Stimulated activated CD4-positive, alpha-beta T cell treated with anti-CD3 and anti-CD28 coated beads, Interleukin-12 subunit alpha, Interleukin-12 subunit beta, amount 100 ng/mL, for 24 hours (primary cell): Measurements from ENCODE around the gene AMOT.
A peak's percentile ranks its signal among the peaks of the same experiment; 100 is the strongest.

ENCODE experiments used
- DNase-seq, 2 experiments: peaks; one replicate each; pipeline ENCODE4 v3.0.0-alpha.2; 2020; ENCODE audit warnings: low read depth in 2 of 2

Gene AMOT

DNA sequence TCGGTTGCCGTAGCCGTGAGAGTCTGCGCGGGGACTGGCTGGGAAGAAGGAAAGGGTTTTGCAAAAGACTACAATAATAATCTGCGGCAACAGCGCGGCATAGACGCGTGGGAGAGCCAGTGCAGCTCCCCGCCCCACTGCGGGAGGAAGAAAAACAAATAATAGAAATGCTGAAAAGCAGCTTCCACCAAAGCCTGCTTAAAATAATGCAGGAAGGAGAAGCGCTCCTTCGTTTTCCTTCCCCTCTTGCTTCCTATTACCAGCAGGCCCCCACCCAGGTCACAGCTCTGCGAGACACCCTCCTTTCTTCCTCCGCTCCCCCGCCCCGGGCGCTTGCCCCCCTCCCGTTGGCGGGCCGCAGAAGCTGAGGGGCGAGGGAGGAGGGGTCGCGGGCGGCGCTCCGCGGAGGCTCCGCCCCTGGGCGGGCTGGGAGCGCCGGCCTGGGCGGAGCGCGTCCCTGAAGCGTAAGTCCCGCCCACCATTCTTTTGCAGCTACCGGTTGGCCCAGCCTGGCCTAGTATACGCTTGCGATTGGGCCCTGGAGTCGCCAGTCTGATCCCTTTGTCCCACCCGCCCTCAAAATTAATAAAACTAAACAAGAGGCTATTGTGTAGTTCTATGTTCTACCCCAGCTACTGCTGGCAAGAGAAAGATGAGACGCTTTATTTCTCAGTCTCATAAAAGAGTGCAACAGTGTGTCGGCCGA, 636 bp upstream of the AMOT start:
- DNase-seq: peak; percentile 33 to 56

DNA sequence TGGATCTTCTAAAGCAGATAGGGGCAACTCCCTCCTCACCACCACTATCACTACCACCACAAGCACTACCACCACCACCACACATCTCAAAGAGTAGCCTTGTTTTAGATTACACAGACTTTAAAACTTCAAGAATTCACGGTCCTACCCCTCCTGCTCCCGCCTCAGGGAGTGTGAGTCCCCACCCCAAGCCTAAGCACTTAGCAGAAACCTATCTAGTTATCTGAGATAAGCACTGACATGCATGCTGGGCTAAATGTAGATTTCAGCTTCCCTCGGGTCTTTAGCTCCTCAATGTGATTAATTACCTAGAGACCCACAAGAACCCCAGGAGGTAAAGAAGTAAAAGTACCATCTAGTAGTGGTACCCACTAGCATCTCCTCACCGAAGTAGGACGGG, 775 bp downstream of the AMOT start:
- DNase-seq: no peak

GRCh38 chrX:112837531-112837930, 3.1 kb downstream of the AMOT start:
- no peak for DNase-seq

- DNase-seq: no peak
Observed at GRCh38 chrX:112835019-112835418, 5.6 kb downstream of the AMOT start.

- no peak for DNase-seq
Observed at GRCh38 chrX:112834031-112834845, 6.4 kb downstream of the AMOT start.

- no peak for DNase-seq
Observed at GRCh38 chrX:112832481-112833095, 8.0 kb downstream of the AMOT start.

- DNase-seq: no peak
Observed at GRCh38 chrX:112830540-112830939, 10.1 kb downstream of the AMOT start.

- no peak for DNase-seq
Observed at GRCh38 chrX:112827292-112827903, 13.2 kb downstream of the AMOT start.

DNA sequence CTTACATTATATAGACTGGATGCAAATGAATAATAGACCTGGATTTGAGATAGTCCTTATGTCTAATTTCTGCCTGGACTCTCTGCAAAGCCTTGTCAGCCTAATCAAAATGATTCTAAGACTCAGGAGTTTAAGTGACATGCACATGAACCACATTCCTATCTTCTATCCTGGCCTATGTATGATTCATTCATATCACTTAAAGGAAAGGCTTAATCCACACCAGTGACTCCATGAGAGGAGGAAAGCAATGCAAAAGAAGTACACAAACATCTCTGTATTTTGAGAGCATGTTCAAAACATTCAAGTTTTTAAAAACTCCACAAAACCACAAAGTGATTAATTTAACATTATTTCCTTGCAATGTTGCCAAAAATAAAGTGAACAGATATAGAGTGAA, 14.6 kb downstream of the AMOT start:
- DNase-seq: no peak

- DNase-seq: no peak
Observed at GRCh38 chrX:112822892-112823291, 17.7 kb downstream of the AMOT start.

DNA sequence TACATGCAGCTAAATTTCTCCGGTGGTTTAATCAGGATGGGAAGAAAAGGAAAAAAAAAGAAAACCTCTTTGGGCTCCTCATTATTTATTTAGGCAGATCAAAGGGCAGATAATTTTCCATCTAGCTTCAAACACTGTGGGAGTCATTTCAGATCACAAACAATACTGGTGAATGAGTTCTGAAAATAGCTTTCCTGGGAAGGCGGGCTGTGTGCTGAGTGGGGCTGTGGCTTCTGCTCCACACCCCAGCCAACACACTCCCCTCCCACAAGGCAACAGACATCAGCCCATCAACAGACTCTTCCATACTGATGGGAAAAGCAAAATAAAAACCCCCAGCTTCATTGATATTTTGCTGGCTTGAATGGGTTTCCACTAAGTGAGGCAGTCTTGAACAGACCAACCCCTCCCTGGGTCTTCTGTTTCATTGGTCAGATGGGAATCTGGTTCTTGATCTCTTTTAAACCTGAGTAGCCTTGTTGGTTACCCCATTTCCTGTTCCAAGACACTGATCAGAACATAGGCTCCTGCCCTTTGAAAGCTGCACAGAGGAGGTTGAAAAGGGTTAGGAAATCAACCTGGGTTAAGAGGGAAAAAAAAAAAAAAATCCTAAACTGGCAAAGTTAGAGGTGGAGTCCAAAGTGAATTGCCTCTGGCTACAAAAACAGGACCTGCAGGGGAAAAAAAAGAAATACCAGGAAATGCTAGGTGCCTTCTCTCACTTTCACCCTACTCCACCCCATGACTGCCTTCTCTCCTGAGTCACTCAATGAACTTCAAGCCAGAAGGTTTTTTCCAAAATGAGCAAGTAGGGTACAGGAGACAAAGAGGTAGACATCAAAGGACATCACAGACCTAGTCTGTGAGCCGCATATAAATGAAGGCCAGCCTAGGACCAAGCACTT, 20.0 kb downstream of the AMOT start:
- no peak for DNase-seq

DNA sequence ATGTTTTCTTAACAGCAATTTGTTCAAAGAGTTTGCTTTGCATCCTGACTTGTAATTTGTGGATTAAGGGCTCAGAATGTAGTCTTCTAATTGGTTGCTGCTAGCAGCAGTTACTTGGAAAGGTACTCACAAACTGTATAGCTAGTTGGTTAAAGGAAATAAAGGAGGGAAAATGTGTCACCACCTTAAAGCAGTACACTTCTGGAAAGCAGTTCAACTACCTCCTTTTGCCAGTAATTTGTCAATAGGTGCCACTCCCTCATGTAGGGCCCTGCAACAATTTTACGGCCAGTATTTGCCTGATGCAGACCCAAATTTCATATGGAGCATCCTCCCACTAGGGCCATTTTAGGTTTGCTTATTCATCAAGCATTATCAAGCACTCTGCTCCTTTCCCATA, 20.8 kb downstream of the AMOT start:
- DNase-seq: no peak

DNA sequence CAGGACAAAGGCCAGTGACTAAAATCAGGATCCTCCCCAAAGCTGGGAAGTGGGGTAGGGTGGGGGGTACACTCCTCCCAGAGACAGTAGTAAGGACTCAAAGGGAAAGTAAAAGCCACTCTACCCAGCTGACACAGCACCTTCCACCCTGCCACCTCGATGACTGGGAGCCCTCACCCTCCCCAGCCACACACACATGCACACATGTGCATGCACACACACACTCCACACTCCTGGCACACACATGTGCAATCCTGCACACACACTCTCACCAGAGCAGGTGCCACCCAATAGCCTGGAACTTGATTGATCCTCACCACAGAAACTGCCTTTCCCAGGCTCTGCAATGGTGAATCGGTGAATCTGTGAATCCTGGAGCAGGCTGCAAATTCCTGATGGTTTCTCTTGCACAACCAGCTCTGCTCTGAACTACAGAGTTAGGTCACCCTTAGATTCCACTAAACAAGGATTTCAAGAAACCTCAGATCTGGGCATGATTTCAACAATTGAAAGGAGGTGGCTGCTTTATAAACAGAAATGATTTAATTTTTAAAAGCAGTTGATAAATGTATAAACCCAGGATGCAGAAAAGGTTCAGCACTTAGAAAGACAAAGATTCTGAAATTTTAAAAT, 21.5 kb downstream of the AMOT start:
- DNase-seq: no peak

GRCh38 chrX:112818114-112819007, 22.3 kb downstream of the AMOT start:
- no peak for DNase-seq

GRCh38 chrX:112816908-112817307, 23.7 kb downstream of the AMOT start:
- no peak for DNase-seq

GRCh38 chrX:112814496-112814895, 26.1 kb downstream of the AMOT start:
- no peak for DNase-seq

GRCh38 chrX:112812741-112813140, 27.9 kb downstream of the AMOT start:
- DNase-seq: no peak

DNA sequence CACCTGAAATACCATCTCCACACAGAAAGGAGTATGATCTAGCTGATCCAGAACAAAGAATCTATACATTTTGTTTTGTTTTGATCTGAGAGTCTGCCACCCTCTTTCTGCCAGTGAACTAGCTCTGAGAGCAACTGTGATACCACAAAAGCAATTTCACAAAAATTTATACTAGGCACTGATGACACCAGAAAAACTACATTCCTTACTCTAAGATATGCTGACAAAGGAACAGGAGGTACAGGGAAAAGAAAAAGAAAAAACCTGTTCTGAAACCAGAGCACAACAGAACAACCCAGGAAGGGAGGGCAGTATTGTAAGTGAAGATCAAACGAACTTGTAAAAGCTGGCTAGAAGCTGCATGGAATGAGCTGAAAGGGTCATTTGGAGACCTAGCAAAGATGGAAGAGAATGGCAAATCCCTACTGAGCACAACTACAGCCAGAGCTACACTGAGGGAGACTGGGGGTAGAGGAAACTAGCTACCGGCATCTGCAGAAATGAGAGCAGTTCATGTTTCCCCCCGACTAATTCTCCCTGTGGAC, 31.9 kb downstream of the AMOT start:
- DNase-seq: no peak

DNA sequence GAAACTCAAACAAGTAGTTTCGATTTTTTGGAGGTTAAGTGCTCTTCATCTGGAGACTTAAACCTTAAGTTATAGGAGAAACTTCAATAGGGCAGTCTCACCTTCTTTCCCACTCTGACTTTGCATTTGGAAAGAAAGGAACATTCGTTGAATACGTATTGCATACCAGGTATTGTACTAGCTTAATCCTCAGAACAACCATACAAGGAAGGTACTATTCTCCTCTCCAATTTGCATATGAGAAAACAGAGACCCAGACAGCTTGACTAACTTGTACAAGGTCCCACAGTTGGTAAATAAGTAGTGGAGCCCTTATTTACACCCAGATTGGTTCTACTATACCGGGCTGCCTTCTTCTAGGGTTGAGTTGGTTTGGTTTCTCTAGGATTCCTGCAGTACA, 32.6 kb downstream of the AMOT start:
- DNase-seq: no peak

GRCh38 chrX:112803060-112803459, 37.6 kb downstream of the AMOT start:
- no peak for DNase-seq
